ENCODE data around the gene MAST4.

- TF ChIP-seq CTCF (IDR thresholded peaks at IDR 0.05), result no peak
- TF ChIP-seq POLR2A (IDR thresholded peaks at IDR 0.05), result no peak
Observed at GRCh38 chr5:66826696-66827095, 230.5 kb downstream of the MAST4 start.

All from uterus (tissue), 2 donors.